Suppressor macrophage treated with lipopolysaccharide for 4 hours (primary cell): ENCODE measurements around the gene CHP1.
"Not testable (repeated sequence)": the region's sequence is repeated elsewhere in the genome, so short reads cannot be mapped to it uniquely, and the experiment has no call there.

Experiments used
- DNase-seq: peaks from one replicate; pipeline ENCODE4 v3.0.0-alpha.2; 2020

The CHP1 gene

GRCh38 chr15:41258750-41259471 is 27.8 kb downstream of the CHP1 start:
- peak; percentile 71 for DNase-seq

GRCh38 chr15:41259546-41260189 is 28.6 kb downstream of the CHP1 start:
- no peak for DNase-seq

GRCh38 chr15:41260924-41261323 is 29.9 kb downstream of the CHP1 start:
- not testable (repeated sequence) for DNase-seq

GRCh38 chr15:41262571-41262970 is 31.5 kb downstream of the CHP1 start:
- no peak for DNase-seq

- DNase-seq: peak; percentile 28
Observed at GRCh38 chr15:41263891-41264351, 32.9 kb downstream of the CHP1 start.

- DNase-seq: no peak
Observed at GRCh38 chr15:41269887-41270286, 38.8 kb downstream of the CHP1 start.

- DNase-seq: no peak
Observed at GRCh38 chr15:41276831-41277230, 45.8 kb downstream of the CHP1 start.

GRCh38 chr15:41278319-41278718 is 47.3 kb downstream of the CHP1 start:
- no peak for DNase-seq

- DNase-seq: no peak
Observed at GRCh38 chr15:41279535-41280283, 48.6 kb downstream of the CHP1 start.

GRCh38 chr15:41281236-41281635 is 50.2 kb downstream of the CHP1 start:
- no peak for DNase-seq

GRCh38 chr15:41282436-41282835 is 51.4 kb downstream of the CHP1 start:
- DNase-seq: not testable (repeated sequence)

- DNase-seq: not testable (repeated sequence)
Observed at GRCh38 chr15:41282980-41283652, 52.0 kb downstream of the CHP1 start.

- peak; percentile 99 for DNase-seq
Observed at GRCh38 chr15:41283653-41284426, 52.8 kb downstream of the CHP1 start.

GRCh38 chr15:41284427-41285177 is 53.5 kb downstream of the CHP1 start:
- no peak for DNase-seq

- DNase-seq: no peak
Observed at GRCh38 chr15:41285285-41285684, 54.2 kb downstream of the CHP1 start.

GRCh38 chr15:41286665-41287333 is 55.7 kb downstream of the CHP1 start:
- DNase-seq: peak; percentile 74

- no peak for DNase-seq
Observed at GRCh38 chr15:41288464-41288863, 57.4 kb downstream of the CHP1 start.

- no peak for DNase-seq
Observed at GRCh38 chr15:41289953-41290352, 58.9 kb downstream of the CHP1 start.

- DNase-seq: peak; percentile 85
Observed at GRCh38 chr15:41291065-41291631, 60.1 kb downstream of the CHP1 start.

GRCh38 chr15:41292521-41292920 is 61.5 kb downstream of the CHP1 start:
- DNase-seq: no peak

GRCh38 chr15:41301139-41301538 is 70.1 kb downstream of the CHP1 start:
- DNase-seq: not testable (repeated sequence)
